GM12891 (cell line): ENCODE results near the gene DENND1A.

Experiments
- DNase-seq: peaks from one replicate; pipeline ENCODE4 v3.0.0; 2011; ENCODE audit warnings: low spot score; ENCODE audit not compliant: insufficient read length
- FAIRE-seq: peaks from 2 replicates; lab custom pipeline; 2011; peaks lifted over from hg19 to GRCh38; lab: Jason Lieb, UNC
- PAX5 ChIP-seq: IDR thresholded peaks from 2 replicates; pipeline ENCODE4 v1.6.1; 2011; ENCODE audit warnings: low read length, moderate library complexity, mild to moderate bottlenecking; ENCODE audit not compliant: insufficient read depth, severe bottlenecking
- POLR2AphosphoS5 ChIP-seq: IDR thresholded peaks from 2 replicates; pipeline ENCODE4 v1.6.1; 2011; ENCODE audit warnings: low read depth, low read length, control low read depth
- POU2F2 ChIP-seq: IDR thresholded peaks from 2 replicates; pipeline ENCODE4 v1.6.1; 2011; ENCODE audit warnings: low read depth, mild to moderate bottlenecking, control low read depth, low read length, moderate library complexity
- SPI1 ChIP-seq: IDR thresholded peaks from 2 replicates; pipeline ENCODE4 v1.6.1; 2011; ENCODE audit warnings: low read depth, low read length, control low read depth
- TAF1 ChIP-seq: IDR thresholded peaks from 2 replicates; pipeline ENCODE4 v1.6.1; 2011; ENCODE audit warnings: low read depth, low read length, control low read depth

DENND1A gene

GRCh38 chr9:123331346-123332060 is 598.4 kb downstream of the DENND1A start:
- FAIRE-seq: no peak
- no peak for DNase-seq
- no peak for TF ChIP-seq PAX5
- TF ChIP-seq SPI1: no peak
- no peak for TF ChIP-seq TAF1
- no peak for TF ChIP-seq POU2F2
- no peak for TF ChIP-seq POLR2AphosphoS5
